GM19035 (cell line): ENCODE measurements around the gene DNAJC25.
"Not testable (repeated sequence)": the region's sequence is repeated elsewhere in the genome, so short reads cannot be mapped to it uniquely, and the experiment has no call there.

Source experiments
- ATAC-seq: cut with Tn5 transposase; IDR thresholded peaks from one replicate; pipeline ENCODE4 v1.9.1; 2021; ENCODE audit not compliant: unreplicated experiment

DNAJC25 gene

GRCh38 chr9:111631214-111631971 lies at the start of gene DNAJC25:
Gene DNAJC25, plus strand, starts transcription at chr9:111631334. Its CDS starts 74 bp downstream, at chr9:111631408.
- peak; percentile 94 for ATAC-seq

- no peak for ATAC-seq
Observed at GRCh38 chr9:111582888-111583287, 48.2 kb upstream of the DNAJC25 start.

GRCh38 chr9:111586378-111586777 lies 44.8 kb upstream of the DNAJC25 start:
- ATAC-seq: no peak

- ATAC-seq: no peak
Observed at GRCh38 chr9:111588846-111589245, 42.3 kb upstream of the DNAJC25 start.

GRCh38 chr9:111597852-111598732 lies 33.0 kb upstream of the DNAJC25 start:
- peak; percentile 69 for ATAC-seq

GRCh38 chr9:111598733-111599091 lies 32.4 kb upstream of the DNAJC25 start:
- ATAC-seq: peak; percentile 8

GRCh38 chr9:111599092-111599954 lies 31.8 kb upstream of the DNAJC25 start, which contains the start of gene PTGR1:
Gene PTGR1, minus strand, starts transcription at chr9:111599647. Its CDS starts 2,225 bp downstream, at chr9:111597422.
- ATAC-seq: peak; percentile 41

GRCh38 chr9:111599955-111600343 lies 31.2 kb upstream of the DNAJC25 start:
- ATAC-seq: no peak

- no peak for ATAC-seq
Observed at GRCh38 chr9:111601237-111602018, 29.7 kb upstream of the DNAJC25 start.

GRCh38 chr9:111603041-111603440 lies 28.1 kb upstream of the DNAJC25 start:
- ATAC-seq: no peak

- ATAC-seq: no peak
Observed at GRCh38 chr9:111604054-111604615, 27.0 kb upstream of the DNAJC25 start.

- no peak for ATAC-seq
Observed at GRCh38 chr9:111605041-111605559, 26.0 kb upstream of the DNAJC25 start.

- ATAC-seq: no peak
Observed at GRCh38 chr9:111610149-111610548, 21.0 kb upstream of the DNAJC25 start.

GRCh38 chr9:111610845-111611244 lies 20.3 kb upstream of the DNAJC25 start:
- ATAC-seq: no peak

- no peak for ATAC-seq
Observed at GRCh38 chr9:111613436-111614040, 17.6 kb upstream of the DNAJC25 start.

GRCh38 chr9:111615928-111616327 lies 15.2 kb upstream of the DNAJC25 start:
- no peak for ATAC-seq

- ATAC-seq: not testable (repeated sequence)
Observed at GRCh38 chr9:111617349-111617748, 13.8 kb upstream of the DNAJC25 start.

- no peak for ATAC-seq
Observed at GRCh38 chr9:111621895-111622480, 9.1 kb upstream of the DNAJC25 start.

- no peak for ATAC-seq
Observed at GRCh38 chr9:111622626-111623025, 8.5 kb upstream of the DNAJC25 start.
